HEK293T (cell line): ENCODE measurements around the gene ISCU.

Source experiments
- CTCF ChIA-PET: fragments of 350-600 bp; formaldehyde crosslinking; extraction: SDS; loops from one replicate; lab custom pipeline; 2021; ENCODE audit warnings: antibody characterized with exemption, inconsistent platforms; lab: Yijun Ruan, JAX
- POLR2A ChIA-PET: fragments of 350-600 bp; formaldehyde crosslinking; extraction: SDS; loops from one replicate; lab custom pipeline; 2020; ENCODE audit warnings: antibody characterized with exemption, inconsistent platforms; lab: Yijun Ruan, JAX
- DNase-seq: peaks from one replicate; pipeline ENCODE4 v3.0.0; 2012; ENCODE audit warnings: mixed read lengths; ENCODE audit errors: extremely low spot score
- ARNT ChIP-seq: fragments of 450-650 bp; IDR thresholded peaks from 2 replicates; pipeline ENCODE4 v1.6.1; 2017; ENCODE audit warnings: mild to moderate bottlenecking
- BHLHE40 ChIP-seq: fragments of 450-650 bp; IDR thresholded peaks from 2 replicates; pipeline ENCODE4 v1.6.1; 2016; ENCODE audit warnings: mild to moderate bottlenecking, moderate library complexity, borderline replicate concordance
- CTBP1 ChIP-seq: fragments of 450-650 bp; IDR thresholded peaks from 2 replicates; pipeline ENCODE4 v1.6.1; 2016; ENCODE audit warnings: borderline replicate concordance
- ELF4 ChIP-seq: fragments of 450-650 bp; IDR thresholded peaks from 2 replicates; pipeline ENCODE4 v1.6.1; 2017; ENCODE audit warnings: antibody characterized with exemption
- FOXA1 ChIP-seq: fragments of 450-650 bp; IDR thresholded peaks from 2 replicates; pipeline ENCODE4 v1.6.1; 2016; ENCODE audit warnings: mild to moderate bottlenecking
- FOXK2 ChIP-seq: fragments of 450-650 bp; IDR thresholded peaks from 2 replicates; pipeline ENCODE4 v1.6.1; 2016; ENCODE audit warnings: mild to moderate bottlenecking
- FOXM1 ChIP-seq: fragments of 450-650 bp; IDR thresholded peaks from 2 replicates; pipeline ENCODE4 v1.6.1; 2017; ENCODE audit warnings: mild to moderate bottlenecking, borderline replicate concordance
- HDGF ChIP-seq: fragments of 450-650 bp; IDR thresholded peaks from 2 replicates; pipeline ENCODE4 v1.6.1; 2017; ENCODE audit warnings: antibody characterized with exemption, borderline replicate concordance
- L3MBTL2 ChIP-seq: fragments of 450-650 bp; conservative IDR thresholded peaks from 2 replicates; pipeline ENCODE4 v1.6.1; 2016; ENCODE audit warnings: mild to moderate bottlenecking
- LEF1 ChIP-seq: fragments of 450-650 bp; IDR thresholded peaks from 2 replicates; pipeline ENCODE4 v1.6.1; 2017; ENCODE audit warnings: mild to moderate bottlenecking, borderline replicate concordance
- NFRKB ChIP-seq: fragments of 450-650 bp; IDR thresholded peaks from 2 replicates; pipeline ENCODE4 v1.6.1; 2016; ENCODE audit warnings: mild to moderate bottlenecking, moderate library complexity
- SP1 ChIP-seq: fragments of 450-650 bp; IDR thresholded peaks from 2 replicates; pipeline ENCODE4 v1.6.1; 2017
- SUZ12 ChIP-seq: fragments of 450-650 bp; IDR thresholded peaks from 2 replicates; pipeline ENCODE4 v1.6.1; 2016; ENCODE audit warnings: mild to moderate bottlenecking
- TARDBP ChIP-seq: fragments of 450-650 bp; IDR thresholded peaks from 2 replicates; pipeline ENCODE4 v1.6.1; 2016
- ZNF384 ChIP-seq: fragments of 450-650 bp; IDR thresholded peaks from 2 replicates; pipeline ENCODE4 v1.6.1; 2016
- TF ChIP-seq, protein P1 (sequence below): fragments of 450-650 bp; IDR thresholded peaks from 2 replicates; pipeline ENCODE4 v1.6.1; 2016

Gene ISCU

GRCh38 chr12:108560321-108560721 lies 2.1 kb upstream of the ISCU start:
- ChIA-PET POLR2A (interaction anchor here (0.6 to 0.8 kb wide), 2 partner anchors 25 to 45 kb away, joined by 3 to 5 read pairs; partner anchors contain the start of gene FICD), CTCF (interaction anchor here (0.6 to 1.2 kb wide), 2 partner anchors 58 to 642 kb away, joined by 3 read pairs; no protein-coding TSS in a partner anchor)
- no peak for DNase-seq
- TF ChIP-seq HDGF = no peak
- TF ChIP-seq ZNF384 = no peak
- TF ChIP-seq NFRKB = no peak
- TF ChIP-seq SP1 = no peak
- TF ChIP-seq L3MBTL2 = no peak
- TF ChIP-seq SUZ12 = no peak
- TF ChIP-seq, protein P1, sequence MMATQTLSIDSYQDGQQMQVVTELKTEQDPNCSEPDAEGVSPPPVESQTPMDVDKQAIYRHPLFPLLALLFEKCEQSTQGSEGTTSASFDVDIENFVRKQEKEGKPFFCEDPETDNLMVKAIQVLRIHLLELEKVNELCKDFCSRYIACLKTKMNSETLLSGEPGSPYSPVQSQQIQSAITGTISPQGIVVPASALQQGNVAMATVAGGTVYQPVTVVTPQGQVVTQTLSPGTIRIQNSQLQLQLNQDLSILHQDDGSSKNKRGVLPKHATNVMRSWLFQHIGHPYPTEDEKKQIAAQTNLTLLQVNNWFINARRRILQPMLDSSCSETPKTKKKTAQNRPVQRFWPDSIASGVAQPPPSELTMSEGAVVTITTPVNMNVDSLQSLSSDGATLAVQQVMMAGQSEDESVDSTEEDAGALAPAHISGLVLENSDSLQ = no peak
- TF ChIP-seq BHLHE40 = no peak
- no peak for TF ChIP-seq FOXK2

- POLR2A ChIA-PET = interaction anchor here (0.6 to 1.9 kb wide), 5 partner anchors 12 to 526 kb away, joined by 3 to 8 read pairs (median 3); partner anchors contain the start of gene FICD
- CTCF ChIA-PET = interaction anchor here (0.6 kb wide), 1 partner anchor 57 kb away, joined by 3 read pairs; no protein-coding TSS in a partner anchor
- peak; percentile 77 for DNase-seq
- TF ChIP-seq L3MBTL2 (peak; percentile 38), FOXM1 (no peak), NFRKB (peak; percentile 97), CTBP1 (no peak), BHLHE40 (no peak), ELF4 (peak; percentile 78), SP1 (no peak), HDGF (no peak), TARDBP (no peak)
- TF ChIP-seq, protein P1 = no peak; the same call in 1 of the 2 replicates
Measured at GRCh38 chr12:108560752-108561719, 1.4 kb upstream of the ISCU start, which contains the start of gene SART3. Gene SART3 (minus strand): TSS chr12:108561173. CDS start chr12:108561154, 19 bp downstream.

- ChIA-PET POLR2A (interaction anchor here (0.7 to 1.9 kb wide), 11 partner anchors 8 to 525 kb away, joined by 3 to 10 read pairs (median 3); no protein-coding TSS in a partner anchor), CTCF (interaction anchor here (0.6 to 1.0 kb wide), 3 partner anchors 51 to 534 kb away, joined by 3 to 7 read pairs (median 3); no protein-coding TSS in a partner anchor)
- TF ChIP-seq BHLHE40 = no peak
- TF ChIP-seq ELF4 = no peak
- TF ChIP-seq LEF1 = no peak
- TF ChIP-seq L3MBTL2 = no peak; the same call in 1 of the 2 replicates
- TF ChIP-seq SUZ12 = no peak
- no peak for TF ChIP-seq HDGF
- TF ChIP-seq, protein P1 = no peak
- no peak for TF ChIP-seq SP1
- no peak for TF ChIP-seq TARDBP
- no peak for TF ChIP-seq CTBP1
- TF ChIP-seq NFRKB = no peak
- no peak for TF ChIP-seq ZNF384
- no peak for TF ChIP-seq FOXK2
- TF ChIP-seq ARNT = no peak
- no peak for TF ChIP-seq FOXM1
- TF ChIP-seq FOXA1 = no peak
- no peak for DNase-seq
Measured at GRCh38 chr12:108561852-108562347, 496 bp upstream of the ISCU start.

- ChIA-PET CTCF (interaction anchor here (0.7 to 1.0 kb wide), 2 partner anchors 49 to 54 kb away, joined by 3 to 7 read pairs; no protein-coding TSS in a partner anchor), POLR2A (interaction anchor here (0.8 to 1.6 kb wide), 3 partner anchors 33 to 57 kb away, joined by 3 to 10 read pairs (median 5); no protein-coding TSS in a partner anchor)
- TF ChIP-seq, protein P1 = peak; percentile 80
- no peak for TF ChIP-seq ZNF384
- DNase-seq = peak; percentile 81
Measured at GRCh38 chr12:108563136-108563803, 874 bp downstream of the ISCU start.

DNA sequence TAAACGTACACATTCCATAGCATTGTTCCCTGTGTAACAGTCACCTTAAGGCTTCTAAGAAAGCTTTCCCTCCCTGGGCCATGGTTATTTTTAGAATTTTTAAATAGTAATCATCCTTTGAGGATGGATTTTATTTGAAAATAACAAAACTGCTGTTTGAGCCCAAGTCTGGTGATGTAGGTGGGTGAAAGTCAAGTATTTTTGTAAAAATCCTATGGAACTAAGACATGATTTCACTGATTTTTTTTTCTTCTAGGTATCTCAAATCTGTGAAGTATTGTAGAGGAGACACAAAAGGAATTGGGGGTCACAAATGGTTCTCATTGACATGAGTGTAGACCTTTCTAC lies 1.4 kb downstream of the ISCU start:
- POLR2A ChIA-PET = no interaction called here
- DNase-seq = no peak
- TF ChIP-seq SUZ12 (no peak), ARNT (no peak), ZNF384 (no peak)
- TF ChIP-seq, protein P1 = no peak
- CTCF ChIA-PET = interaction anchor here (0.7 kb wide), 1 partner anchor 53 kb away, joined by 3 read pairs; no protein-coding TSS in a partner anchor
